NOMO-1 treated with DMSO at 0.1 percent for 48 hours (cell line): ENCODE results near the gene NRG4.
"Not testable (repeated sequence)": the region's sequence is repeated elsewhere in the genome, so short reads cannot be mapped to it uniquely, and the experiment has no call there.

Source experiments
- DNase-seq: peaks from one replicate; lab custom pipeline; 2025; ENCODE audit not compliant: unreplicated experiment; lab: John Stamatoyannopoulos, UW

Gene NRG4

GRCh38 chr15:75928680-75929608 is 83.3 kb downstream of the NRG4 start:
- DNase-seq: peak; percentile 37

DNA sequence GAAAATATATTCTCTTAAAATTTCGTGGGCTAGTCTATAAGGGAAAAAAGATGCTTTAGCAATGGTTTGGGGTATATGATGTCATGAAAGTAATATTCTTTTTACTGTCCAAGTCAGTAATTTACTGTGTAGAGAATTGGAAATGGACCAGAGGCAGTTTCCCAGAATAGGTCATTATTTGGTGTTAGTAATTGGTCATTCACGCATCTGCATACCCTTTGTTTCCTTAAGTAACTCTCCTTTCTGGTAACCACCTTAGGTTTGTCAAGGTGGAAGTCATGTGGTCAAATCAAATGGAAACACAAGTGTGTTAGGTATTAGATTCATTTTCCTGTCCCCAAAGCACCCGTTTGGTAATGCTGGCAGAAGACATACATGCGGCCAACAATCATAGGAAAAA is 84.6 kb downstream of the NRG4 start:
- DNase-seq: no peak

DNA sequence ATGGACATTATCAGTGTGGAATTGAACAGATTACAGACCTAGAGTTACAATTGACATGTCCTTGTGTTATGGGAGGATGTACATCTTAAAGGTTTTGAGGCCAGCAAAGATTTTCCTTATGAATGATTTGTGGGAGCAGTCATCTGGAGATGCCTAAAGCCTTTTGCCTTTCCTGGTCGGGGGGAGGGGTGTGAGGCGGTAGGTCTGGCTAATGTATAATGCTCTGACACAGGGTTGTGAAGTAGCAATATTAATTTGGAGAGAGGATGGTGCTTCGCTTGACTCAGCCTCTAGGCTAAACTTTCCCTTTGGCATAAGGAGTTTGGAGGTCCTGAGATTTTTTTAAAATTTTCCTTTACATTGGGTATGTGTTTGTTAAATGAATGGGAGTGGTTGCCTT is 85.3 kb downstream of the NRG4 start:
- no peak for DNase-seq

DNA sequence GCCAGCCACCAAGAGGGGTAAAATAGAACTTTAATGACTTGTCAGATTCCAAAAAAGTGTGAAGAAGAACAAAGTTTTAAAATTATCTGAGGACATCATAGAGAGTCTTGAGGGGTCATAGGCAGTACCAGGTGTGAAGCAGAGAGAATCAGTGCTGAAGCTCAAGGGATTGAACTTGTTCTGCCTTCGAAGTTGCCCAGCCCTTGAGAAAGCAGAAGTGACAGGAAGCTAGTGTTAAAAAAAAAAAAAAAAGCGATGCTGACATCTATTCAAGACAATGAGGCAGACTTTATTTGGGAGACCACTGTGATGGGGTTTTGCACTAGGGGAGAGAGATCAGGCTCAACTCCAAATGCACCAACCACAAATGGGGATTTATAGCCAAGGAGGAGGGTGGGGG is 86.8 kb downstream of the NRG4 start:
- peak; percentile 52 for DNase-seq

- DNase-seq: no peak
Observed at GRCh38 chr15:75924576-75924975, 87.6 kb downstream of the NRG4 start.

DNA sequence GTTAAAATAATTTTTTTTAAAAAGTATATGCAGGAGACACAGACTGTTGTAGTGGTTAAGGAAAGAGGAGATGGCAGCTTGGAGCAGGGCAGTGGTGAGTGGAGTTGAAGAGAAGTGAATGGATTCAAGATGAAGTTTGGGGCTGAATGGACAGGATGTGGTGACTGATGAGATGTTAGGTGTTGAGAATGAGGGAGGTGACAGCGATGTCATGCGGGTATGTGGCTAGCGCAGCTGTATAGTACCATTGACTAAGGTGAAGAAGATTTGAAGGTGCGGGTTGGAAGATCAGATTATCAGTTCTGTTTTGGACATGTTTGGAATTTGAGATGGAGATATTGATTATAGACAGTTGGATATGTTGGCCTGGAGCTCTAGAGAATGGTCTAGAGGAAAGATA is 88.5 kb downstream of the NRG4 start:
- no peak for DNase-seq

- peak; percentile 27 for DNase-seq
Observed at GRCh38 chr15:75921732-75922703, 90.2 kb downstream of the NRG4 start.

DNA sequence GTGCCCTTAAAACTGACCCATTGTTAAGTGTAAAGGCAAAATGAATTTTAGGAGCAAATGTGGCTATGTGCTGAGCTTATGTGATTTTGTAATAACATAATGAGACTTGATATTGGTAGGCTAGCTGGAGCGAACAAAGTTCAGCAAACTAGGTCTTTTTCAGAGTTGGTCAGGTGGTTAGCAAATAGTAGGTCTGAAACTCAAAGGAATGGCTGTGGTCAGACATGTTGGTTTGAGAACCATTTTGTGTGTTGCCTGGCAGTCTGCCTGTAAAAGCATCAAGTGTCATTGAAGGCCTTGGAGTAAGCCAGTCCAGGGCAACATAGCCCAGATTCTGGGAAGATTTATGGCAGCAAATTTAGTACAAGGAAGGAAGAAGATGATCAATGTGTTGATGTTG is 92.1 kb downstream of the NRG4 start:
- DNase-seq: no peak

DNA sequence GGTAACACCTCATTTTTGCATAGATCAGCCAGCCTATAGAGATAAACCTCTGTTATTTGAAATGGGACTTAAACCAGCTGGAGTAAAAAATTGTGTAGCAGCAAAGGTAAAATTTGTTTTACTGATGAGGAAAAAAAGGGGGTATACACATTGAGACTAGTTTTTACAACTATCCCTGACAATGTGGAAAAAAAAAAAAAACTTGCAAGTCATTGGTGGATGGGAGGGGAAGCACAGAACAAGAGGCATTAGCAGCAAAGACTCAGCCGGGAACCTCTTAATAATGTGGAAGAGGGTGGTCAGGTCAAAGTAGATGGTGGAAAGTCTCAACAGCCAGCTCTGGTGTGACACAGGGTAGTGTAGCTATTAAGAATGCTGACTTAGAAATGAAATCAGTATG is 94.1 kb downstream of the NRG4 start:
- no peak for DNase-seq

DNA sequence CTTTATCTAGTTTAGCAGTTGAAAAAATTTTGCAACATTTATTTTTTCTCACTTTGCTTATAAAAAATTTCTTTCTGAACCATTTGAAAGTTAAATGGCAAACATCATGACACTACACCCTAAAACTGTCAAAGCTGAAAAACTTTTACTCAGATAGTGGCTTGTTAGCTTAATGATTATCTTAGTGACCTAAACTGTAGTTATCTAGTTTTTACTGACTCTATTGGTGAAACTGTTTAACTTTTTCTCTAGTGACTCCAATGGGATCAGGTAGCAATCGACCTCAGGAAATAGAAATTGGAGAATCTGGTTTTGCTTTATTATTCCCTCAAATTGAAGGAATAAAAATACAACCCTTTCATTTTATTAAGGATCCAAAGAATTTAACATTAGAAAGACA is 95.2 kb downstream of the NRG4 start:
- DNase-seq: no peak

DNA sequence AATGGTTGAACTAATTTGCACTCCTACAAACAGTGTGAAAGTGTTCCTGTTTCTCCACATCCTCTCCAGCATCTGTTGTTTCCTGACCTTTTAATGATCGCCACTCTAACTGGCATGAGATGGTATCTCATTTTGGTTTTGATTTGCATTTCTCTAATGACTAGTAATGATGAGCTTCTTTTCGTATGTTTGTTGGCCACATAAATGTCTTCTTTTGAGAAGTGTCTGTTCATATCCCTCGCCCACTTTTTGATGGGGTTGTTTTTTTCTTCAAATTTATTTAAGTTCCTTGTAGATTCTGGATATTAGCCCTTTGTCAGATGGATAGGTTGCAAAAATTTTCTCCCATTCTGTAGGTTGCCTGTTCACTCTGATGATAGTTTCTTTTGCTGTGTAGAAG is 101.9 kb downstream of the NRG4 start:
- DNase-seq: not testable (repeated sequence)

- no peak for DNase-seq
Observed at GRCh38 chr15:75905231-75905630, 107.0 kb downstream of the NRG4 start.

GRCh38 chr15:75903331-75904239 is 108.6 kb downstream of the NRG4 start, which contains the start of gene FBXO22:
Gene FBXO22 (plus strand): TSS chr15:75903878. CDS start chr15:75903964, 86 bp downstream.
- peak; percentile 88 for DNase-seq

- DNase-seq: no peak
Observed at GRCh38 chr15:75902129-75902557, 110.1 kb downstream of the NRG4 start.

DNA sequence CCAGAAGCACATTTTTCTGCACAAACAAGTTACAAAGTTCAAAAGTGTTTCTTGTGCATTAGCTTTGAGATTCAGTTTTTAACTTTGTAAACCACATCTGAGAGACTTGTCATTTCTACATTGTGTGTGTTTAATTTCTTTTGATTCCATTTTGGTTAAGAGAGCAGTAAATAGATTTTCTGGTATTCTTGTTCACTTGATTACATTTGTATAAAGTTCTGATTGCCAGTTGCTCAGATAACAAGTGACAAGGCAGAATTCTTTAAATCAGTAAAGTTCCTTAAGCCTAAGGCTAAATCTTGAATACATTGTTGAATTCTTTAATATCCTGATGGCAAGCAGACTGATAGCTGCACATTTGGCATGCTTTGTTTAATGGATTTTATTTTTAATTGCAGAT is 111.6 kb downstream of the NRG4 start:
- DNase-seq: no peak

DNA sequence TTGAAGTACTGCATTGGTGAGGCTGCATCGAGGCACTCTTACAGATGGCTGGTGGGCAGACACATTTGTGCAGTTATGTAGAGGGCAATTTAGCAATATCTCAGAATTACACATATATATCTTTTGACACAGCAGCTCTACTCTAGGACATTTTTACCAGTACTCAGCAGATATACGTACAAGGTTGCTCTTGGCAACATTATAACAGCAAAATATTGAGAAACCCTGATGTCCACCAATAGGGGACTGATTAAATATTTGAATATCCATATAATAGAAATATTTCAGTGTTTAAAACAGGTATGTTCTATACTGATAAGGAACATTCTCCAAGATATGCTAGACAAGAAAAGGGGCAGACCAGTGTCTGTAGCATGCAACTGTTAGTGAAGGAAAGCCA is 116.5 kb downstream of the NRG4 start:
- DNase-seq: no peak

DNA sequence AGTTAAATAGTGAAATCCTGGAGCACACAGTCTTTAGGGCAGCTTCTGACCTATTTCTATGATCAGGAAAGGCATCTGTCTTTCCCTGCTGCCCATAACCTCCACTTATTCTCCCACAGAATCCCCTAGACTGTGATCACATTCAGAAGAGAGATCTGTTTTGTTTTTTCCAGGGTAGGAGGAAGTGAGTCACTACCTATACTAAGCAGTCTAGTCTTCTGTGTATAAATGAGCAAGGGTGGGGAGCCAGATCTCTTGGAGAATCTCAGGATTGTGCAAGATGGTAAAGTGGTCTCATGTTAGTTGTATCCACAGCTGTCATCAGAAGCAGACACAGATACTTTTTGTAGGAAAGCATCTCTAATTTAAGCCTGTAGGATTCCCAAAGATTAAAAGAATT is 120.3 kb downstream of the NRG4 start:
- peak; percentile 60 for DNase-seq
